Central memory CD4-positive, alpha-beta T cell (primary cell): Measurements from ENCODE around the gene DECR2.
"Not testable (repeated sequence)": the region's sequence is repeated elsewhere in the genome, so short reads cannot be mapped to it uniquely, and the experiment has no call there.

Experiments used
- DNase-seq: peaks from one replicate; pipeline ENCODE4 v3.0.0; 2022

The DECR2 gene

GRCh38 chr16:379961-380761, 21.5 kb upstream of the DECR2 start:
- DNase-seq: peak; percentile 41

DNA sequence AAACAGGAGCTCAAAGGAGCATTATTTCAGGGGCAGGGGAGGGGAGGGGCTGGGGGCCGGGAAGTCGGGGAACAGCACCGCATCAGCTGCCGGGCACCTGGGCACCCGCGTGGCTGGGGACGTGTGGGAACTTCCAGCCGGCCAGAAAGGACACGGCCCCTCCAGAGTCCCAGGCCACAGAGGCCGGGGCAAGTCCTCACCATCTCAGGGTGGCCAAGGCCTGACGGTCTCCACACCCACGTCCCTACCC, 21.0 kb upstream of the DECR2 start:
- no peak for DNase-seq

DNA sequence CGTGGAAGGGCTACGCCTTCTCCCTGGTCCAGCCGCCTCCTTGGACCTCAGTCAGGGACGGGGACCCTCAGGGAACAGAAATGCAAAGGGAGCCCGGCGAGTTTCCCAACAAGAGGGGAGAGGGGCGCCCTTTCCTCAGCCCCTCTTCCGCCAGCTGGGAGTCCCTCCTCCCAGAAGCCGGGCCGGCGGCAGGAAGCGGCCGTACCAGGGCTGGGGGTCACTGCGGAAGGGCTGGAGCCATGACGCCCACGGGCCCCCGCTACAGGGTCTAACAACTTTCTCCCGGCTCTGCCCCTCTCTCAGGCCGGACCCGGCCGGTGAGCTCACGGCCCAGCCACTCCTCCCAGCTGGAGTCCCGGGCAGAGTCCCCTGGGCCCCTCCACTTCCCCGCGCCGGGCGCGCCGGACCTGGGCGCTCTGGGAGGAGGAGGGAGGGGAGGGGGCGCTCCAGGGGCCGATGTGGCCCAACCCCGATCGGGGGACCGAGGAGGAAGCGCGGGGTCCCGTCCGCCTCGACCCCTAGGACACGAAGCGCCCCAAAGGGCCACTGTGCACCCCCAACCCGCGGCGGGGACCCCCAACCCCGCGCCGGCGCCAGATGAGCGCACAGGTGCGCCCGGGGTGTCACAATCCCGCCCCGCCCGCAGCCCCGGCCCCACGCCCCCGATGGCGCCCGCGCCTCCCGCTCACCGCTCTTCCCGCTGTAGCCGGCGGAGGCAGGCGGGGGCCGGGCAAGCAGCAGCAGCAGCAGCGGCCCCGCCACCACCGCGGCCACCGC, 20.5 kb upstream of the DECR2 start:
- DNase-seq: no peak

GRCh38 chr16:381789-382717, 19.6 kb upstream of the DECR2 start, which contains the start of gene PGAP6:
TSS of gene PGAP6 (minus strand) at chr16:381978. CDS start at chr16:381821, 157 bp downstream.
- peak; percentile 58 for DNase-seq

DNA sequence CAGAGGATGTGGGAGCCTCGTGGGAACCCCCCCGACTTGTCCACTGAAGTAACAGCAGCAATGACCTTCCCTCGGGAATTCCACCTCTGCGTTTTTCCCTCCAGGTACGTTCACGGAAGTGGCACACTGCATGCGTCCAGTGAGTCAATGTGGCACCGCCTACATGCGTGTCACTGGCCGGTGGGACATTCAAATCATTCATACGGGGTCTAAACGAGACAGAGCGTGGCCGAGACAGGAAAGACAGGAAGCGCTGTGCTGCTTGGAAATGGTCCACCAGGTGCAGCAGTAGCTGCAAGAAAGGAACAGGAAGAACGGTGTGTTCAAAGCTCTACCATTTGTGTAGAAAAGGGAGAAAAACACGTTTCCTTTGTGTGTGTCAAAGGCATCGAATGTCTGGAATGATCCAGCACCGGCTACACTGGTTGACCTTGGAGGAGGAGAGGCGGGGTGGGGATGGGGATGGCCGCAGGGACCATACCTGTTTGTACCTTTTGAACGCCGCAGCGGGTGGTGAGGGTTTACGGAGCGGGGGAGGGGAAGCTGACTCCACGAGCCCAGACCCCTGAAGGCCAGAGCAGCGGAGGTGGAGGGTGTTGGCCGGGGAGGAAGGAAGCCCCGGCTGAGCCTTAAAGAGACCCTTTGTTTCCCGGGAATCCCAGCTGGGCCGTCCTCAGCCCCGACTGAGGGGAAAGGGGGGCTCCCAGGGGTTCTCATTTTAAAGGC, 18.2 kb upstream of the DECR2 start:
- peak; percentile 49 for DNase-seq

GRCh38 chr16:386641-387156, 15.0 kb upstream of the DECR2 start:
- no peak for DNase-seq

- not testable (repeated sequence) for DNase-seq
These were observed 13.7 kb upstream of the DECR2 start for GRCh38 chr16:387761-388666.

DNA sequence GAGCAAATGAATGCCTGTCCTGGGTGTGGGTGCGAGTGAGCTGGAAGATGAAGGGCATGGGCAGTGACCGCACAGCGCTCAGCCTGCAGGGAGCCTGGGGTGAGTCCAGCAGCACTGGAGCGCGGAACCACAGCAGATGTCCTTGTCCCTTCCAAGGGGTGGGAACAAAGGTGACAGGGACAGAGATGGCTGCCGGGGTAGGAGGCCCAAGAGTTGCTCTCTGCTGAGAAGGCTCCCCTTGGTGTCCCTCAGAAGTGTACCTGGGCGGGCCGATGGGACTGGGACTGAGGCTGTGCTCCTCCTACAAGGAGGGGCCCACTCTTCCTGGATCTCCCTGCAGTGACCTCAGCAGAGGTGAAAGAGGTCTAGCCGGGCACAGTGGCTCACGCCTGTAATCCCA, 12.3 kb upstream of the DECR2 start:
- no peak for DNase-seq

DNA sequence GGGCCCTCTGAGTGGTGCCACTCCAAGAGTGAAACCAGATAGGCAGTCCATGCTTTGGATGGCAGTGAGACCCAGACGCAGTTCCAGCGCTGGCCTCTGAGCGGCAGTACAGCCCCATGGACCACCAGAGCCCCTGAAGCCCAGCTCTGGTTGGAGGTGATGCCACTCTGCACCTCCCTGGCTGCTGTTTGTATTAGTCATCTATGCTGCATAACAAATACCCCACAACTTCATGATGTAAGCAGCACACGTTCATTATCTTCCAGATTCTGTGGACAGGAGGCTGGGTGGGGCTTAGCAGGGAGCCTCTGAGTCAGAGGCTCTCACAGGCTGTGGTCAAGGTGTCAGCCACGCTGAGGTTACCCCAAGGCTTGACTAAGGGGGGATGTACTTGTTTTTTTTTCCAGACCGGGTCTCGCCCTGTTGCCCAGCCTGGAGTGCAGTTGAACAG, 9.8 kb upstream of the DECR2 start:
- peak; percentile 61 for DNase-seq

GRCh38 chr16:392450-393030, 9.1 kb upstream of the DECR2 start:
- no peak for DNase-seq

DNA sequence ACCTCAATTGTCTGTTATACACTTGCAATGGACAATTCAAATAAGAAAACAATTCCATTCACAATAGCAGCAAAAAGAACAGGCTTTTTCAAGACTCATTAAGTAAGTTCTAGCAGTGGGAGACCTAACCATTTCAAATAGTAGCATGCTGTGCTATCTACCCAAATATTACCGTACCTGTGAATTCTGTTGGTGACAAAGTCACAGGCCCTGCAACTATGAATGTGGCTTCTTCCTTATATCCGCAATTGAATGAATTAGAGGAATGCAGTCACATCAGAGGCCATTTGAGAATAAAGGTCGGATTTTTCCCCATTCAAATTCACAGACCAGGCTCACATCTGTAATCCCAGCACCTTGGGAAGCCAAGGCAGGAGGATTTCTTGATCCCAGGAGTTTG, 5.5 kb upstream of the DECR2 start:
- no peak for DNase-seq

DNA sequence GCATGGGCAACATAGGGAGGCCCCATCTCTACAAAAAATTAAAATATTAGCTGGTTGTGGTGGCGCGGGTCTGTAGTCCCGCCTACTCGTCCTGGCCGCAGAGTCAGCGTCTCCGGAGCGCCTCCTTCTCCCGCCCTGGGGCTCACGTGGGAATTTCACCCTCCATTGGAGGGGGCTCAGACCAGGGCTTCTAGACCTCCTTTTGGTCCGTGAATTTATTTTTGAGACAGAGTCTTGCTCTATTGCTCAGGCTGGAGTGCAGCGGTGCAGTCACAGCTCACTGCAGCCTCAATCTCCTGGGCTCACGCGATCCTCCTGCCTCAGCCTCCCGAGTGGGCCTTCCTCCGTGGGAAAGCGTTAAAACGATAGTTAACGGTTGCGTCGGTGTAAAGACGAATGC, 5.1 kb upstream of the DECR2 start:
- no peak for DNase-seq

GRCh38 chr16:397135-397661, 4.5 kb upstream of the DECR2 start, which contains the start of gene NME4:
TSS of gene NME4 (plus strand) at chr16:397199. CDS start at chr16:397223, 24 bp downstream.
- peak; percentile 18 for DNase-seq

DNA sequence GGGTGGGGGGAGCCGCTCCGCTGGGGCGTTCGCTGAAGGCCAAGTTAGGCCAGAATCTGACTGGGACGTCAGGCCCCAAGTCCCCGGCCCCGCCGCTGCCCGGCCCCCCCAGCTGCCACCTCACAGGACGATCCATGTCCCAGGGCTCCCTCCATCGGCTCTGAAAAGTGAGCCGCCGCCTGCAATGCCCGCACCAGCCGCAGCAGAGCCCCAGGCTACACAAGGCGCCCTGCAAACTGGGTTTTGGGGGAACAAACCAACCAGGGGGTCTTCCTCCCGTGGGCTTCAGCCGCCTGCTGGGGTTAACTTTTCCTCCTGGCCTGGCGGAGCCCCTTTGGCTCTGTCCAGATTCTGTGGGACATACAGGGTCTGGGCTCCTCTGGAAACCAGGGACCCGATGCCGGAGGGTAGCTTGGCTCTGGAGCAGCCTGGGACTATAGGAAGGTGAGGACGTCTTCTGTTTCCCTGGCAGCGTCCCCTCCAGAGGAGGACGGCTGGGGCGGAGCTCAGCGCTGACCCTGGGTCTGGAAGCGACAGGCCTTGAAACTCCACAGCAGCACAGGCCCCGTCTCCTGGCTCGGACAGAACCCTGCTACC, 3.9 kb upstream of the DECR2 start:
- peak; percentile 22 for DNase-seq

- no peak for DNase-seq
These were observed 2.9 kb upstream of the DECR2 start for GRCh38 chr16:398561-399339.

- no peak for DNase-seq
These were observed 2.2 kb upstream of the DECR2 start for GRCh38 chr16:399340-400019.

DNA sequence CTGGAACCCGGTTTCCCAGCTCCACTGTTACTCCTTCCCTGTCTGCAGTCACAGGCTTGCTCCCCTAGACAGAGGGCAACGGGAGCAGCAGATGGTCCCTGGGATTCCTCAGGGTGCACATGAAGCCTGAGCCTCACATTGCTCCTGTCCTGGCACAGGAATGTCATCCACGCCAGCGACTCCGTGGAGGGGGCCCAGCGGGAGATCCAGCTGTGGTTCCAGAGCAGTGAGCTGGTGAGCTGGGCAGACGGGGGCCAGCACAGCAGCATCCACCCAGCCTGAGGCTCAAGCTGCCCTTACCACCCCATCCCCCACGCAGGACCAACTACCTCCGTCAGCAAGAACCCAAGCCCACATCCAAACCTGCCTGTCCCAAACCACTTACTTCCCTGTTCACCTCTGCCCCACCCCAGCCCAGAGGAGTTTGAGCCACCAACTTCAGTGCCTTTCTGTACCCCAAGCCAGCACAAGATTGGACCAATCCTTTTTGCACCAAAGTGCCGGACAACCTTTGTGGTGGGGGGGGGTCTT, 1.6 kb upstream of the DECR2 start:
- DNase-seq: no peak

GRCh38 chr16:404971-405486, 3.3 kb downstream of the DECR2 start:
- DNase-seq: no peak
